GM23338 (cell line): ENCODE results near the gene ZNF398. TPM values are rescaled to one million over a fixed set of nuclear protein-coding genes. Genes with fewer than 3 reads are reported as not detected.

Experiments used
- ATAC-seq: fragments of 200-7000 bp; cut with Tn5 transposase; 3 replicates; pipeline ENCODE4 v1.9.1; 2020
- DNase-seq: peaks from one replicate; pipeline ENCODE4 v3.0.0-alpha.2; 2015; ENCODE audit warnings: low spot score
- H2AFZ ChIP-seq: fragments of 200-600 bp; sonication (generic); 2 replicates; pipeline ENCODE4 v1.8.0; 2016; ENCODE audit warnings: antibody characterized with exemption, mild to moderate bottlenecking, moderate library complexity
- H3F3A ChIP-seq: fragments of 200-600 bp; sonication (generic); replicated peaks from 2 replicates; pipeline ENCODE4 v1.8.0; 2017; ENCODE audit warnings: antibody characterized with exemption, mixed run types, low read depth
- H3K27ac ChIP-seq: fragments of 200-600 bp; sonication (generic); 2 replicates; pipeline ENCODE4 v1.6.1; 2016; ENCODE audit warnings: low read depth
- H3K27me3 ChIP-seq: fragments of 200-600 bp; sonication (generic); 2 replicates; pipeline ENCODE4 v1.8.0; 2016; ENCODE audit warnings: mild to moderate bottlenecking, mixed run types, moderate library complexity; ENCODE audit not compliant: insufficient read depth
- H3K36me3 ChIP-seq: fragments of 200-600 bp; sonication (generic); 2 replicates; pipeline ENCODE4 v1.8.0; 2016; ENCODE audit warnings: mild to moderate bottlenecking; ENCODE audit not compliant: insufficient read depth
- H3K4me1 ChIP-seq: fragments of 200-600 bp; sonication (generic); 2 replicates; pipeline ENCODE4 v1.8.0; 2016; ENCODE audit warnings: mild to moderate bottlenecking, moderate library complexity; ENCODE audit not compliant: insufficient read depth
- H3K4me2 ChIP-seq: fragments of 200-600 bp; sonication (generic); 2 replicates; pipeline ENCODE4 v1.7.1; 2017; ENCODE audit warnings: mixed run types
- H3K4me3 ChIP-seq: fragments of 200-600 bp; sonication (generic); 2 replicates; pipeline ENCODE4 v1.6.1; 2016; ENCODE audit warnings: mixed run types
- H3K79me2 ChIP-seq: fragments of 200-600 bp; sonication (generic); replicated peaks from 2 replicates; pipeline ENCODE4 v1.8.0; 2017; ENCODE audit warnings: mild to moderate bottlenecking; ENCODE audit not compliant: insufficient read depth
- H3K9me2 ChIP-seq: fragments of 200-600 bp; sonication (generic); 2 replicates; pipeline ENCODE4 v1.8.0; 2017; ENCODE audit not compliant: insufficient read depth
- H4K20me1 ChIP-seq: fragments of 200-600 bp; sonication (generic); replicated peaks from 2 replicates; pipeline ENCODE4 v1.8.0; 2017; ENCODE audit warnings: mild to moderate bottlenecking; ENCODE audit not compliant: insufficient read depth
- H3K27ac Mint-ChIP-seq: 2 replicates; pipeline ENCODE4 v1.8.0; 2020; ENCODE audit warnings: inconsistent platforms, mild to moderate bottlenecking, moderate library complexity, mixed read lengths
- H3K27me3 Mint-ChIP-seq: 3 replicates; pipeline ENCODE4 v1.8.0; 2022; ENCODE audit warnings: low read depth, mild to moderate bottlenecking, moderate library complexity, mixed read lengths, inconsistent platforms; ENCODE audit not compliant: insufficient read depth, poor library complexity
- H3K36me3 Mint-ChIP-seq: 3 replicates; pipeline ENCODE4 v1.8.0; 2021; ENCODE audit warnings: low read depth, mild to moderate bottlenecking, inconsistent platforms, moderate library complexity, mixed read lengths
- H3K4me1 Mint-ChIP-seq: 3 replicates; pipeline ENCODE4 v1.8.0; 2020; ENCODE audit warnings: mild to moderate bottlenecking, inconsistent platforms, mixed read lengths
- H3K4me3 Mint-ChIP-seq: 3 replicates; pipeline ENCODE4 v1.8.0; 2021; ENCODE audit warnings: moderate library complexity, mild to moderate bottlenecking, inconsistent platforms, mixed read lengths
- H3K9me3 Mint-ChIP-seq: 3 replicates; pipeline ENCODE4 v1.8.0; 2020; ENCODE audit warnings: moderate library complexity, mild to moderate bottlenecking, inconsistent platforms, mixed read lengths
- CREB1 ChIP-seq: fragments of 250-450 bp; sonication (Bioruptor Pico); IDR thresholded peaks from 2 replicates; pipeline ENCODE4 v1.5.0; 2020; ENCODE audit warnings: low read depth, mild to moderate bottlenecking, moderate library complexity
- CTCF ChIP-seq, 2 experiments: fragments of 200-600 bp in 1 of 2; sonication (generic) in 1 of 2; conservative IDR thresholded peaks; 2 replicates each; pipeline versions ENCODE4 v1.5.1 to v1.6.1; 2016 to 2017; ENCODE audit warnings: antibody characterized with exemption in 2 of 2, low read depth in 2 of 2, mild to moderate bottlenecking in 2 of 2, moderate library complexity in 1 of 2
- ETS1 ChIP-seq: IDR thresholded peaks from 2 replicates; pipeline ENCODE4 v1.6.1; 2016; ENCODE audit warnings: antibody characterized with exemption
- EZH2 ChIP-seq: fragments of 200-600 bp; sonication (generic); IDR thresholded peaks from one replicate; pipeline ENCODE4 v1.8.0; 2017; ENCODE audit warnings: antibody characterized with exemption, mild to moderate bottlenecking, low read depth; ENCODE audit not compliant: unreplicated experiment
- EZH2phosphoT487 ChIP-seq: fragments of 200-600 bp; sonication (generic); IDR thresholded peaks from one replicate; pipeline ENCODE4 v1.8.1; 2018; ENCODE audit warnings: antibody characterized with exemption; ENCODE audit not compliant: unreplicated experiment
- JUNB ChIP-seq: IDR thresholded peaks from one replicate; pipeline ENCODE4 v1.6.1; 2016; ENCODE audit warnings: antibody characterized with exemption; ENCODE audit not compliant: unreplicated experiment
- NANOG ChIP-seq: IDR thresholded peaks from 2 replicates; pipeline ENCODE4 v1.6.1; 2016; ENCODE audit warnings: antibody characterized with exemption, borderline replicate concordance
- POLR2AphosphoS5 ChIP-seq: IDR thresholded peaks from 2 replicates; pipeline ENCODE4 v1.6.1; 2016; ENCODE audit warnings: antibody characterized with exemption, low read depth
- REST ChIP-seq: IDR thresholded peaks from one replicate; pipeline ENCODE4 v1.6.1; 2018; ENCODE audit warnings: antibody characterized with exemption; ENCODE audit not compliant: unreplicated experiment
- STAT1 ChIP-seq: IDR thresholded peaks from one replicate; pipeline ENCODE4 v1.6.1; 2016; ENCODE audit warnings: antibody characterized with exemption; ENCODE audit not compliant: unreplicated experiment
- ZNF331 ChIP-seq: fragments of 250-450 bp; sonication (Bioruptor Pico); IDR thresholded peaks from 2 replicates; pipeline ENCODE4 v1.5.0; 2020; ENCODE audit warnings: low read depth, mild to moderate bottlenecking, moderate library complexity
- polyA plus RNA-seq: library from polyadenylated mRNA; unstranded; fragments of >200 nt; fragmentation: Nextera tagmentation; extraction: Ambion mirVana; gene quantifications from 2 replicates; pipeline ENCODE4 v1.2.1, GENCODE V29; 2016
- total RNA-seq: library from RNA; depleted of rRNA; stranded (reverse); fragments of >200 nt; shearing (Covaris generic); gene quantifications from 2 replicates; pipeline ENCODE4 v1.2.3, GENCODE V29; 2014

Gene ZNF398
- total and polyA plus RNA-seq, 2 experiments from 2014 or later: 20.7 to 99.6 TPM

GRCh38 chr7:149140831-149141230, 6.4 kb upstream of the ZNF398 start (continued):
- TF ChIP-seq REST (no peak), STAT1 (no peak), JUNB (no peak)

GRCh38 chr7:149141893-149142292, 5.4 kb upstream of the ZNF398 start:
- H3K4me3 ChIP-seq: no peak overlapping the region
- Mint-ChIP-seq H3K27me3 (peaks cover 9% of the 10 kb centered on the region), H3K9me3 (no peaks in the 10 kb centered on the region; the same call in 2 of the 3 replicates), H3K4me1 (peaks cover 37% of the 10 kb centered on the region), H3K27ac (no peak overlapping the region), H3K36me3 (peaks cover 20% of the 10 kb centered on the region), H3K4me3 (no peak overlapping the region)
- no peaks in the 10 kb centered on the region for H3K9me2 ChIP-seq
- peaks cover 10% of the 10 kb centered on the region; the same call in 1 of the 2 replicates for H3K79me2 ChIP-seq
- no peak overlapping the region for H3K27ac ChIP-seq
- H3K4me1 ChIP-seq: peaks cover 10% of the 10 kb centered on the region
- H4K20me1 ChIP-seq: no peaks in the 10 kb centered on the region
- H3K4me2 ChIP-seq: no peak overlapping the region
- no peak for ATAC-seq
- H2AFZ ChIP-seq: no peak overlapping the region
- peaks cover 9% of the 10 kb centered on the region; the same call in 1 of the 2 replicates for H3F3A ChIP-seq
- DNase-seq: no peak
- no peaks in the 10 kb centered on the region for H3K36me3 ChIP-seq
- H3K27me3 ChIP-seq: no peaks in the 10 kb centered on the region
- TF ChIP-seq CTCF (conservative IDR thresholded peaks at IDR 0.05; ENCODE audit: low read depth in 2 of 2): no peak
- no peak for TF ChIP-seq REST
- no peak for TF ChIP-seq NANOG
- no peak for TF ChIP-seq JUNB
- TF ChIP-seq POLR2AphosphoS5: no peak
- no peak for TF ChIP-seq ZNF331 (CRISPR knock-in tag)
- no peak for TF ChIP-seq EZH2phosphoT487
- TF ChIP-seq CREB1: no peak
- TF ChIP-seq ETS1: no peak
- TF ChIP-seq EZH2: no peak
- no peak for TF ChIP-seq STAT1
